GM12874 (cell line): ENCODE measurements around the gene AFAP1.

Experiments used
- TF ChIP-seq, protein P1 (sequence below): IDR thresholded peaks from 2 replicates; pipeline ENCODE4 v1.5.1; 2011; ENCODE audit warnings: low read depth, mild to moderate bottlenecking, control low read depth, low read length, moderate library complexity; ENCODE audit not compliant: insufficient read depth

AFAP1 gene

GRCh38 chr4:7781993-7782392, 157.7 kb downstream of the AFAP1 start:
- TF ChIP-seq, protein P1, sequence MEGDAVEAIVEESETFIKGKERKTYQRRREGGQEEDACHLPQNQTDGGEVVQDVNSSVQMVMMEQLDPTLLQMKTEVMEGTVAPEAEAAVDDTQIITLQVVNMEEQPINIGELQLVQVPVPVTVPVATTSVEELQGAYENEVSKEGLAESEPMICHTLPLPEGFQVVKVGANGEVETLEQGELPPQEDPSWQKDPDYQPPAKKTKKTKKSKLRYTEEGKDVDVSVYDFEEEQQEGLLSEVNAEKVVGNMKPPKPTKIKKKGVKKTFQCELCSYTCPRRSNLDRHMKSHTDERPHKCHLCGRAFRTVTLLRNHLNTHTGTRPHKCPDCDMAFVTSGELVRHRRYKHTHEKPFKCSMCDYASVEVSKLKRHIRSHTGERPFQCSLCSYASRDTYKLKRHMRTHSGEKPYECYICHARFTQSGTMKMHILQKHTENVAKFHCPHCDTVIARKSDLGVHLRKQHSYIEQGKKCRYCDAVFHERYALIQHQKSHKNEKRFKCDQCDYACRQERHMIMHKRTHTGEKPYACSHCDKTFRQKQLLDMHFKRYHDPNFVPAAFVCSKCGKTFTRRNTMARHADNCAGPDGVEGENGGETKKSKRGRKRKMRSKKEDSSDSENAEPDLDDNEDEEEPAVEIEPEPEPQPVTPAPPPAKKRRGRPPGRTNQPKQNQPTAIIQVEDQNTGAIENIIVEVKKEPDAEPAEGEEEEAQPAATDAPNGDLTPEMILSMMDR, result no peak

- TF ChIP-seq, protein P1, result no peak
Observed at GRCh38 chr4:7781366-7781765, 158.3 kb downstream of the AFAP1 start.

DNA sequence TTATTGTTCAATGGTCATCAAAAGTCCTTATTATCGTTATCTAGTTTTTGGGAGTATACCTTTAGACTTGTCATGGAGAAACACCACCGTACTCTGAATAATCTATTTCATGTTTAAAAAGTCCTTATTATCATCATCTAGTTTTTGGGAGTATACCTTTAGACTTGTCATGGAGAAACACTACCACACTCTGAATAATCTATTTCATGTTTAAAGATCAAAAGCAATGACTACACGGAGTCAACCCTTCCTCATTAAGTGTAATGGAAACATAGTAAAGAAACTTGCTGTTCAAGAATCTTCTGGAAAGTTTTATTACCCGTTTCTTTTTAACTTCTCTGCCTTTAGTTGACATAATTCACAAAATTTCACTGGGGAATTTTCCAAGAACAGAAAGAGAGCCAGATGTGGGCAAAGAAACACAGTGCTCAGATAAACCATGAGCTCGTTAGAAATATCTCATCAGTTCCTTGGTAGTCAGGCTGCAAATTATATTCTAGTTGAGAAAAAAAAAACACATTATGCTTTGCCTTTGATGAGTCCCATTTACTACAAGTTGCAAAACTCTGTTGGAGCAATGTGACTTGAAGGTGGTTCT, 158.8 kb downstream of the AFAP1 start:
- TF ChIP-seq, protein P1, result no peak

DNA sequence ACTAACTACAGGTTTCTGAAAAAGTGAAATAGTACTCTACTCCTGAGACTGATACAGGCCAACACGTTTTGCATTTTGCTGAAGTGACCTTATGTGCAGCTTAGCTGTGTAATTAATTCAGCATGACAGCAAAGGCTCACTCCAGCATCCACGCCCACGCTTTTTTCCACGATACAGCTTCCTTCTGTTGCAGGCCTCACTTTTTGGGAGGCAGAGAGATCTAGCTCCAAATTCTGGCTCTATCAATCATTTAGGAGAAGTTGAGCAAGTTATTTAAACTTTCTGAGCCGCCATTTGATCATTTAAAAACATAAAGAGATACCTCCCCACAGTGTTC, 160.3 kb downstream of the AFAP1 start:
- TF ChIP-seq, protein P1, result no peak

- TF ChIP-seq, protein P1, result no peak
Observed at GRCh38 chr4:7778510-7779431, 160.9 kb downstream of the AFAP1 start.

DNA sequence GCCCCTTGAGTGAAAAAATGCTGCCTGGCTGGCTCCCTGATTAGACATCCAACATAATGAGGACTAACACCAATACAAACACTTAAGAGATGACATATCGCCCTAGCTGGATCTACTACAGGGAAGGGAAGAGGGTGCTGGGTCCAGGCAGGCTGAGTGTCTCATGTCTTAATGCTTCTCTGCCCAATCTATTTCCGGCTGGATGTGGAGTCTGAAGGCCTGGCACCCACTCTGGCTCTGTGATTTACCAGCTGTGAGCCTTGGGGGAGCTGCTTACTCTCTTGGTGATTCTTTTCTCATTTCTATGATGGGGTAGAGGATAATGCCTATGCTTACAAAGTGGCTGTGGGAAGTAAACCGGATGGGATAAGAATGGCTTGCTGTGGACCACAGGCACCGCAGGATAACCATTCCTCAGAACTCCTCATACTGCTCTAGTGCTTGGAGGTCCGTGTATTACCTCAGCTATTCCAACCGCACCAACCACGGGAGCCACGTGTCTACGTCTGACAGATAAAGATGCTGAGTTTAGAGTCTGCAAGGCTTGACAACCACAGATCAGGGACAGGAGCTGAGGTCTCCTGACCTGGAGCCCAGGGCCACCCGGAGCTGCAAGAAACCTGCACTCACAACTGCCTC, 161.7 kb downstream of the AFAP1 start:
- TF ChIP-seq, protein P1, result no peak

GRCh38 chr4:7777017-7777710, 162.5 kb downstream of the AFAP1 start:
- TF ChIP-seq, protein P1, result no peak
